Liver (tissue), 3 donors: ENCODE results near the gene SEC62.

Experiments
- ATF3 ChIP-seq: IDR thresholded peaks from 2 replicates; pipeline ENCODE4 v1.6.1; 2016; ENCODE audit warnings: antibody characterized with exemption
- CTCF ChIP-seq: fragments of 150-350 bp; IDR thresholded peaks from 2 replicates; pipeline ENCODE4 v1.5.1; 2017; ENCODE audit warnings: improper control_type of control experiment, low read depth, low read length; ENCODE audit not compliant: missing input control
- EGR1 ChIP-seq, 2 donors: IDR thresholded peaks; 2 replicates each; pipeline ENCODE4 v1.6.1; 2016 to 2018; ENCODE audit warnings: antibody characterized with exemption in 2 of 2, low read depth in 2 of 2
- FOXA1 ChIP-seq: IDR thresholded peaks from 2 replicates; pipeline ENCODE4 v1.6.1; 2016; ENCODE audit warnings: antibody characterized with exemption
- HNF4G ChIP-seq: IDR thresholded peaks from 2 replicates; pipeline ENCODE4 v1.6.1; 2016; ENCODE audit warnings: antibody characterized with exemption
- RAD21 ChIP-seq, 2 donors: IDR thresholded peaks; 2 replicates each; pipeline ENCODE4 v1.6.1; 2016; ENCODE audit warnings: antibody characterized with exemption in 2 of 2, mild to moderate bottlenecking in 2 of 2
- SP1 ChIP-seq: IDR thresholded peaks from 2 replicates; pipeline ENCODE4 v1.6.1; 2018; ENCODE audit warnings: antibody characterized with exemption, mild to moderate bottlenecking
- TAF1 ChIP-seq: conservative IDR thresholded peaks from 2 replicates; pipeline ENCODE4 v1.6.1; 2016; ENCODE audit warnings: antibody characterized with exemption, mild to moderate bottlenecking
- YY1 ChIP-seq: IDR thresholded peaks from 2 replicates; pipeline ENCODE4 v1.6.1; 2016; ENCODE audit warnings: antibody characterized with exemption, mild to moderate bottlenecking
- ZBTB33 ChIP-seq: IDR thresholded peaks from 2 replicates; pipeline ENCODE4 v1.6.1; 2016; ENCODE audit warnings: antibody characterized with exemption
- donor health status: healthy.
- donor health status: healthy.

GRCh38 chr3:170046269-170047132, 79.9 kb downstream of the SEC62 start:
- no peak for TF ChIP-seq RAD21 (IDR thresholded peaks at IDR 0.05)
- no peak for TF ChIP-seq CTCF
- TF ChIP-seq EGR1 (IDR thresholded peaks at IDR 0.05; ENCODE audit: low read depth in 2 of 2), result no peak
- no peak for TF ChIP-seq ATF3
- no peak for TF ChIP-seq HNF4G
- no peak for TF ChIP-seq SP1
- no peak for TF ChIP-seq TAF1
- no peak for TF ChIP-seq YY1
- no peak for TF ChIP-seq FOXA1
- TF ChIP-seq ZBTB33, result no peak
